IMR-90 (cell line): Measurements from ENCODE around the gene MSRB1. TPM values are rescaled to one million over a fixed set of nuclear protein-coding genes. Genes with fewer than 3 reads are reported as not detected.

ENCODE experiments used
- ATAC-seq: fragments of 200-7000 bp; cut with Tn5 transposase; 2 replicates; pipeline ENCODE4 v1.9.1; 2020; ENCODE audit warnings: low read depth, mild to moderate bottlenecking, moderate library complexity
- BruUV-seq: library from RNA; stranded (reverse); fragments of 400-500 nt; replicated peaks from 2 replicates; lab custom pipeline; 2021; lab: Mats Ljungman, UMichigan
- CTCF ChIA-PET: fragments of 300-600 bp; formaldehyde crosslinking; extraction: SDS; loops from one replicate; lab custom pipeline; 2021; ENCODE audit warnings: antibody characterized with exemption; lab: Yijun Ruan, JAX
- POLR2A ChIA-PET: fragments of 300-600 bp; sonication (Branson Sonifier 250); formaldehyde crosslinking; loops from one replicate; lab custom pipeline; 2022; ENCODE audit warnings: antibody characterized with exemption; ENCODE audit not compliant: unreplicated experiment; lab: Charles Lee
- DNase-seq: peaks from one replicate; pipeline ENCODE4 v3.0.0; 2013
- H2AFZ ChIP-seq: replicated peaks from 2 replicates; pipeline ENCODE3; 2013; ENCODE audit warnings: low read length, mild to moderate bottlenecking; ENCODE audit not compliant: poor library complexity
- H2AK5ac ChIP-seq: 2 replicates; pipeline ENCODE4 v1.6.1; 2013; ENCODE audit warnings: low read depth, low read length, inconsistent platforms
- H2AK9ac ChIP-seq: replicated peaks from 2 replicates; pipeline ENCODE3; 2013; ENCODE audit warnings: mild to moderate bottlenecking, low read depth, low read length, moderate library complexity; ENCODE audit not compliant: poor library complexity
- H2BK120ac ChIP-seq: 2 replicates; pipeline ENCODE4 v1.6.1; 2013; ENCODE audit warnings: low read depth, low read length, inconsistent platforms
- H2BK15ac ChIP-seq: 3 replicates; pipeline ENCODE4 v1.6.1; 2013; ENCODE audit warnings: low read depth, low read length, inconsistent platforms
- H2BK20ac ChIP-seq: 2 replicates; pipeline ENCODE4 v1.6.1; 2013; ENCODE audit warnings: low read depth, mild to moderate bottlenecking, inconsistent platforms, low read length, moderate library complexity
- H2BK5ac ChIP-seq: 2 replicates; pipeline ENCODE4 v1.6.1; 2013; ENCODE audit warnings: mild to moderate bottlenecking, low read depth, low read length, inconsistent platforms; ENCODE audit not compliant: poor library complexity, severe bottlenecking
- H3K14ac ChIP-seq: replicated peaks from 2 replicates; pipeline ENCODE4 v1.6.1; 2013; ENCODE audit warnings: low read depth, low read length, inconsistent platforms
- H3K18ac ChIP-seq: 2 replicates; pipeline ENCODE4 v1.6.1; 2013; ENCODE audit warnings: low read depth, low read length, control low read depth
- H3K23ac ChIP-seq: 2 replicates; pipeline ENCODE4 v1.6.1; 2013; ENCODE audit warnings: low read depth, low read length, inconsistent platforms
- H3K27ac ChIP-seq: 2 replicates; pipeline ENCODE4 v1.5.1; 2013; ENCODE audit warnings: mild to moderate bottlenecking, control low read depth, low read length; ENCODE audit not compliant: insufficient read depth
- H3K27me3 ChIP-seq: 2 replicates; pipeline ENCODE4 v1.6.1; 2013; ENCODE audit warnings: low read length; ENCODE audit not compliant: control insufficient read depth, insufficient read depth
- H3K36me3 ChIP-seq: 2 replicates; pipeline ENCODE4 v1.6.1; 2013; ENCODE audit warnings: low read length, mixed read lengths; ENCODE audit not compliant: control insufficient read depth, insufficient read depth
- H3K4ac ChIP-seq: 2 replicates; pipeline ENCODE4 v1.6.1; 2013; ENCODE audit warnings: low read depth, low read length, inconsistent platforms
- H3K4me1 ChIP-seq: 2 replicates; pipeline ENCODE4 v1.6.1; 2013; ENCODE audit warnings: low read length, mixed read lengths; ENCODE audit not compliant: control insufficient read depth, insufficient read depth
- H3K4me2 ChIP-seq: 2 replicates; pipeline ENCODE4 v1.6.1; 2013; ENCODE audit warnings: low read depth, mild to moderate bottlenecking, control low read depth, low read length, moderate library complexity
- H3K4me3 ChIP-seq: 2 replicates; pipeline ENCODE4 v1.5.1; 2013; ENCODE audit warnings: low read depth, mild to moderate bottlenecking, control low read depth, low read length, moderate library complexity; ENCODE audit not compliant: insufficient read depth
- H3K56ac ChIP-seq: 2 replicates; pipeline ENCODE4 v1.6.1; 2013; ENCODE audit warnings: low read length, inconsistent platforms; ENCODE audit not compliant: insufficient read depth; ENCODE audit errors: extremely low read depth
- H3K79me1 ChIP-seq, 2 experiments: 2 replicates each; pipeline ENCODE4 v1.6.1; 2013; ENCODE audit warnings: low read length in 2 of 2, inconsistent platforms in 1 of 2, low read depth in 1 of 2
- H3K9ac ChIP-seq: 2 replicates; pipeline ENCODE4 v1.6.1; 2013; ENCODE audit warnings: low read depth, low read length, control low read depth
- H3K9me1 ChIP-seq: 2 replicates; pipeline ENCODE4 v1.6.1; 2013; ENCODE audit warnings: low read length, inconsistent platforms; ENCODE audit not compliant: insufficient read depth
- H3K9me3 ChIP-seq: 2 replicates; pipeline ENCODE4 v1.6.1; 2013; ENCODE audit warnings: low read length; ENCODE audit not compliant: control insufficient read depth, insufficient read depth
- H4K20me1 ChIP-seq: 2 replicates; pipeline ENCODE4 v1.6.1; 2013; ENCODE audit warnings: low read length, inconsistent platforms; ENCODE audit not compliant: insufficient read depth
- H4K5ac ChIP-seq: 2 replicates; pipeline ENCODE4 v1.6.1; 2013; ENCODE audit warnings: mild to moderate bottlenecking, low read depth, low read length, control low read depth
- H4K8ac ChIP-seq, 2 experiments: 2 replicates each; pipeline ENCODE4 v1.6.1; 2013; ENCODE audit warnings: low read depth in 2 of 2, low read length in 2 of 2, control low read depth in 1 of 2, inconsistent platforms in 1 of 2
- H4K91ac ChIP-seq: 2 replicates; pipeline ENCODE4 v1.6.1; 2013; ENCODE audit warnings: low read depth, low read length, inconsistent platforms; ENCODE audit not compliant: insufficient read depth
- BHLHE40 ChIP-seq: fragments of 150-350 bp; IDR thresholded peaks from 2 replicates; pipeline ENCODE4 v1.6.1; 2016; ENCODE audit warnings: mild to moderate bottlenecking, low read depth, low read length
- CEBPB ChIP-seq: IDR thresholded peaks from 2 replicates; pipeline ENCODE4 v1.6.1; 2012; ENCODE audit warnings: low read depth, low read length, improper control_type of control experiment
- CHD1 ChIP-seq: IDR thresholded peaks from 2 replicates; pipeline ENCODE4 v1.6.1; 2012; ENCODE audit warnings: low read depth, low read length, improper control_type of control experiment
- FOS ChIP-seq: fragments of 150-350 bp; IDR thresholded peaks from 2 replicates; pipeline ENCODE4 v1.6.1; 2016; ENCODE audit warnings: low read depth, low read length
- MAFK ChIP-seq: IDR thresholded peaks from 2 replicates; pipeline ENCODE4 v1.6.1; 2012; ENCODE audit warnings: low read depth, low read length, improper control_type of control experiment
- MAZ ChIP-seq: IDR thresholded peaks from 2 replicates; pipeline ENCODE4 v1.6.1; 2012; ENCODE audit warnings: low read depth, mild to moderate bottlenecking, low read length, improper control_type of control experiment, moderate library complexity, borderline replicate concordance
- MXI1 ChIP-seq: IDR thresholded peaks from 2 replicates; pipeline ENCODE4 v1.6.1; 2012; ENCODE audit warnings: low read depth, mild to moderate bottlenecking, low read length, moderate library complexity, borderline replicate concordance
- NFE2L2 ChIP-seq: fragments of 150-350 bp; IDR thresholded peaks from 2 replicates; pipeline ENCODE4 v1.6.1; 2016; ENCODE audit warnings: low read depth, mild to moderate bottlenecking, low read length
- POLR2A ChIP-seq: IDR thresholded peaks from 2 replicates; pipeline ENCODE4 v1.6.1; 2012; ENCODE audit warnings: mild to moderate bottlenecking, low read depth, low read length
- RAD21 ChIP-seq: IDR thresholded peaks from 2 replicates; pipeline ENCODE4 v1.6.1; 2012; ENCODE audit warnings: low read length, improper control_type of control experiment
- RCOR1 ChIP-seq: IDR thresholded peaks from 2 replicates; pipeline ENCODE4 v1.6.1; 2012; ENCODE audit warnings: mild to moderate bottlenecking, low read length, improper control_type of control experiment; ENCODE audit not compliant: insufficient replicate concordance
- RFX5 ChIP-seq: IDR thresholded peaks from 2 replicates; pipeline ENCODE4 v1.8.0; 2012; ENCODE audit warnings: low read depth, mild to moderate bottlenecking, low read length, moderate library complexity
- SMC3 ChIP-seq: fragments of 150-350 bp; IDR thresholded peaks from 2 replicates; pipeline ENCODE4 v1.6.1; 2016; ENCODE audit warnings: low read depth, mild to moderate bottlenecking, antibody characterized with exemption, low read length, moderate library complexity
- WGBS, 2 experiments: methylation state at CpG; one replicate each; pipeline versions ENCODE4 v1.1.5 to v1.1.7; 2013; ENCODE audit warnings: missing lambda C conversion rate in 2 of 2; ENCODE audit not compliant: insufficient read length in 1 of 2; ENCODE audit errors: extremely low coverage in 2 of 2; 5-methylcytosine and 5-hydroxymethylcytosine counted together
- dilution Hi-C: fragments of 300-500 bp; cut with HindIII; formaldehyde crosslinking; loops from one replicate; pipeline ENCODE4 v1.14.3; 2018; ENCODE audit warnings: low sequenced_read_pairs; ENCODE audit not compliant: unreplicated experiment
- in situ Hi-C: fragments of 300-500 bp; cut with MboI; formaldehyde crosslinking; loops from 3 replicates; pipeline ENCODE4 v1.14.3; 2019; ENCODE audit warnings: low sequenced_read_pairs, inconsistent platforms, mixed read lengths
- intact Hi-C: fragments of 100-400 bp; cut with micrococcal nuclease; formaldehyde crosslinking; loops from 2 replicates; pipeline ENCODE4 v1.10.0; 2022
- polyA plus RNA-seq, 3 experiments: library from polyadenylated mRNA; depleted of rRNA; stranded (reverse); fragments of >200 nt; gene quantifications; 2 replicates each; pipeline ENCODE4 v1.2.3, GENCODE V29; 2012; ENCODE audit warnings: low replicate concordance in 1 of 3
- total RNA-seq: library from RNA; depleted of rRNA; stranded (reverse); fragments of >200 nt; gene quantifications from 2 replicates; pipeline ENCODE4 v1.2.3, GENCODE V29; 2012
- TF ChIP-seq, protein P1 (sequence below): fragments of 150-350 bp; IDR thresholded peaks from 2 replicates; pipeline ENCODE4 v1.6.1; 2016; ENCODE audit warnings: low read depth, mild to moderate bottlenecking, low read length, moderate library complexity, borderline replicate concordance
- TF ChIP-seq, protein P2 (sequence below): conservative IDR thresholded peaks from 2 replicates; pipeline ENCODE4 v1.5.1; 2012; ENCODE audit warnings: mild to moderate bottlenecking, low read depth, low read length, improper control_type of control experiment

MSRB1 gene
- total and polyA plus RNA-seq, 2 of the 4 experiments (the other 2 are of a cell fraction), result 17.0 to 32.3 TPM

DNA sequence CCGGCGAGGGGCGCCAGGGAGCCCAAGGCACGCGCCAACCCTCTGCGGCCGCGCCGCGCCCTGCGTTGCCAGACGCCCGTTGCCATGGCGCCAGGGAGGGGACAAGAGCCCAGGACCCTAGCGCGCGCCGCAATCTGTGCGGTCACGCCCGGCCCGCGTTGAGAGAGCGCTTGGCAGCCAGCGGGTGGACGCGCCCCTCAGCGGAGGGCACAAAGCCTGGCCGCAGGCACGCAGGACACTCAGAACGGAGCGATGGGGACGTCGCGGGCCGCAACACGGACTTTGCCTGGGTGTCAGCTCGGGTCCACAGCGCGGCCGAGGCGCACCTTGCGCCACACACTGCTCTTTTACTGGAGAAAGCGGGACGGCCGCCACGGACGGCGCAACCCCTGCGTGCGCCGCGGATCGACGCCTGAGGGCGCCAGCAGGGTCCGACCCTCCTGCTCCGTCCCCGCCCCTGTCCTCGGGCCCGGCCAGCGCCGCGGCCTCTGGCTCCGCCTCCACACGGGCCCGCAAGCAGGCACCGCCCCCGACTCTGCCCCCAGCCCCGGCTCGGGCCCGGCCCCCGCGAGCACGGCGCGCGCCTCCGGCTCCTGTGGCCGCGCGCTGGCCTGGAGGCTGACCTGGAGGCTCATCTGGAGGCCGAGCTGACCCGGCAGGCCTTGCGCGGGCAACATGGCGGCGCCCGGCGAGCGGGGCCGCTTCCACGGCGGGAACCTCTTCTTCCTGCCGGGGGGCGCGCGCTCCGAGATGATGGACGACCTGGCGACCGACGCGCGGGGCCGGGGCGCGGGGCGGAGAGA lies 40.7 kb upstream of the MSRB1 start, which contains the start of gene GFER:
Gene GFER (plus strand): TSS at position 650 of the 803 bp plus-strand sequence. CDS start 26 bp downstream, at position 676.
- H4K91ac ChIP-seq, result peak within 1 kb of the TSS; percentile 39
- H3K36me3 ChIP-seq, result peaks cover 19% of the 10 kb centered on the region
- peak within 1 kb of the TSS; percentile 76 for H3K4me3 ChIP-seq
- H2AK9ac ChIP-seq, result peak within 1 kb of the TSS; percentile 95
- H2AFZ ChIP-seq, result peak within 1 kb of the TSS; percentile 94
- H4K20me1 ChIP-seq, result no peaks in the 10 kb centered on the region; the same call in none of the 2 replicates
- intact Hi-C loops (no loop called here), in situ Hi-C loops (no loop called here), dilution Hi-C loops (no loop called here)
- peaks cover 8% of the 10 kb centered on the region for H3K4me1 ChIP-seq
- ChIA-PET POLR2A (no interaction called here), CTCF (interaction anchor here (0.8 kb wide), 1 partner anchor 20 kb away, joined by 3 read pairs; no protein-coding TSS in a partner anchor)
- DNase-seq, result peak; percentile 93
- peak within 1 kb of the TSS; percentile 30 for H3K4ac ChIP-seq
- no peak within 1 kb of the TSS for H2BK120ac ChIP-seq
- H2BK20ac ChIP-seq, result no peak within 1 kb of the TSS
- peak within 1 kb of the TSS; percentile 14 for H2BK5ac ChIP-seq
- peak within 1 kb of the TSS; percentile 30 for H3K27ac ChIP-seq
- H2BK15ac ChIP-seq, result no peak within 1 kb of the TSS
- peak within 1 kb of the TSS; percentile 65 for H3K56ac ChIP-seq
- H3K23ac ChIP-seq, result peak within 1 kb of the TSS; percentile 89
- peak within 1 kb of the TSS; percentile 22; the same call in 1 of the 2 replicates for H4K5ac ChIP-seq
- peak within 1 kb of the TSS; percentile 34 for H2AK5ac ChIP-seq
- WGBS, 2 experiments, result 1% methylated on average over 69 of the region's 109 CpGs; no CpG with 5 or more reads in 1 of the 2 experiments
- peak within 1 kb of the TSS; percentile 29 to 54; a peak in 3 of 4 replicates for H4K8ac ChIP-seq
- peak; percentile 97 for ATAC-seq
- H3K9ac ChIP-seq, result peak within 1 kb of the TSS; percentile 71
- H3K9me1 ChIP-seq, result peaks cover 9% of the 10 kb centered on the region
- peak within 1 kb of the TSS; percentile 85 for H3K14ac ChIP-seq
- peaks cover 21 to 29% of the 10 kb centered on the region in 2 experiments for H3K79me1 ChIP-seq
- no peak within 1 kb of the TSS for H3K18ac ChIP-seq
- peak within 1 kb of the TSS; percentile 92 for H3K4me2 ChIP-seq
- H3K27me3 ChIP-seq, result peaks cover 31% of the 10 kb centered on the region; the same call in 1 of the 2 replicates
- no peaks in the 10 kb centered on the region for H3K9me3 ChIP-seq
- no TSS peak for BruUV-seq
- TF ChIP-seq MAFK, result no peak
- TF ChIP-seq RCOR1, result no peak
- peak; percentile 93; the same call in 1 of the 2 replicates for TF ChIP-seq MAZ
- no peak for TF ChIP-seq NFE2L2
- TF ChIP-seq CEBPB, result peak; percentile 42; the same call in 1 of the 2 replicates
- TF ChIP-seq SMC3, result peak; percentile 26; the same call in 1 of the 2 replicates
- no peak for TF ChIP-seq FOS
- peak; percentile 75 for TF ChIP-seq POLR2A
- no peak; the same call in 1 of the 2 replicates for TF ChIP-seq MXI1
- no peak for TF ChIP-seq RFX5
- peak; percentile 7; the same call in 1 of the 2 replicates for TF ChIP-seq RAD21
- TF ChIP-seq, protein P1, sequence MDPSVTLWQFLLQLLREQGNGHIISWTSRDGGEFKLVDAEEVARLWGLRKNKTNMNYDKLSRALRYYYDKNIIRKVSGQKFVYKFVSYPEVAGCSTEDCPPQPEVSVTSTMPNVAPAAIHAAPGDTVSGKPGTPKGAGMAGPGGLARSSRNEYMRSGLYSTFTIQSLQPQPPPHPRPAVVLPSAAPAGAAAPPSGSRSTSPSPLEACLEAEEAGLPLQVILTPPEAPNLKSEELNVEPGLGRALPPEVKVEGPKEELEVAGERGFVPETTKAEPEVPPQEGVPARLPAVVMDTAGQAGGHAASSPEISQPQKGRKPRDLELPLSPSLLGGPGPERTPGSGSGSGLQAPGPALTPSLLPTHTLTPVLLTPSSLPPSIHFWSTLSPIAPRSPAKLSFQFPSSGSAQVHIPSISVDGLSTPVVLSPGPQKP, result no peak
- peak; percentile 61 for TF ChIP-seq BHLHE40
- no peak for TF ChIP-seq CHD1
- TF ChIP-seq, protein P2, sequence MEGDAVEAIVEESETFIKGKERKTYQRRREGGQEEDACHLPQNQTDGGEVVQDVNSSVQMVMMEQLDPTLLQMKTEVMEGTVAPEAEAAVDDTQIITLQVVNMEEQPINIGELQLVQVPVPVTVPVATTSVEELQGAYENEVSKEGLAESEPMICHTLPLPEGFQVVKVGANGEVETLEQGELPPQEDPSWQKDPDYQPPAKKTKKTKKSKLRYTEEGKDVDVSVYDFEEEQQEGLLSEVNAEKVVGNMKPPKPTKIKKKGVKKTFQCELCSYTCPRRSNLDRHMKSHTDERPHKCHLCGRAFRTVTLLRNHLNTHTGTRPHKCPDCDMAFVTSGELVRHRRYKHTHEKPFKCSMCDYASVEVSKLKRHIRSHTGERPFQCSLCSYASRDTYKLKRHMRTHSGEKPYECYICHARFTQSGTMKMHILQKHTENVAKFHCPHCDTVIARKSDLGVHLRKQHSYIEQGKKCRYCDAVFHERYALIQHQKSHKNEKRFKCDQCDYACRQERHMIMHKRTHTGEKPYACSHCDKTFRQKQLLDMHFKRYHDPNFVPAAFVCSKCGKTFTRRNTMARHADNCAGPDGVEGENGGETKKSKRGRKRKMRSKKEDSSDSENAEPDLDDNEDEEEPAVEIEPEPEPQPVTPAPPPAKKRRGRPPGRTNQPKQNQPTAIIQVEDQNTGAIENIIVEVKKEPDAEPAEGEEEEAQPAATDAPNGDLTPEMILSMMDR, result peak; percentile 54
